HG02870 (cell line): ENCODE data around the gene SBK2.
"Not testable (repeated sequence)": the region's sequence is repeated elsewhere in the genome, so short reads cannot be mapped to it uniquely, and the experiment has no call there.

Source experiments
- ATAC-seq: cut with Tn5 transposase; IDR thresholded peaks from one replicate; pipeline ENCODE4 v1.9.1; 2021; ENCODE audit warnings: mild to moderate bottlenecking, moderate library complexity; ENCODE audit not compliant: unreplicated experiment

The SBK2 gene

GRCh38 chr19:55537741-55538111 is 793 bp upstream of the SBK2 start:
- no peak for ATAC-seq

DNA sequence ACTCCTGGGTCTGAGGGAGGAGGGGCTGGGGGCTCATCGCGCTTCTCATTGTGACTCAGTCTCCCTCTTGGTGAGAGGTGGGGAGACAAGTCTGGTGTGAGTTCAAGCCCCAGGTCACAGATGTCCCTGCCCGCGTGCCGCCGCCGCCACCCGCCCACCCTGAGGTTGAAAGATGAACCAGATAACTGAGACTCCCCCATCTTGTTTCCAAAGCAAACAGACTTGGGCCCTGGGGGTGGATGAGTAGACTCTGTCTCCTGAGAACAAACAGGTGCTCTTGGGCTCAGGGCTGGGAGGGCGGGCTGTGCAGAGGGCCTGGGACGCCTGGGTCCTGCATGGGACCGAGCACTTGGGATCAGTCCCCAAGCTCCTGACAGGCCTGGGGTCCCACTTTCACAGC is 567 bp downstream of the SBK2 start:
- no peak for ATAC-seq

- ATAC-seq, result no peak
Observed at GRCh38 chr19:55535965-55536350, 975 bp downstream of the SBK2 start.

DNA sequence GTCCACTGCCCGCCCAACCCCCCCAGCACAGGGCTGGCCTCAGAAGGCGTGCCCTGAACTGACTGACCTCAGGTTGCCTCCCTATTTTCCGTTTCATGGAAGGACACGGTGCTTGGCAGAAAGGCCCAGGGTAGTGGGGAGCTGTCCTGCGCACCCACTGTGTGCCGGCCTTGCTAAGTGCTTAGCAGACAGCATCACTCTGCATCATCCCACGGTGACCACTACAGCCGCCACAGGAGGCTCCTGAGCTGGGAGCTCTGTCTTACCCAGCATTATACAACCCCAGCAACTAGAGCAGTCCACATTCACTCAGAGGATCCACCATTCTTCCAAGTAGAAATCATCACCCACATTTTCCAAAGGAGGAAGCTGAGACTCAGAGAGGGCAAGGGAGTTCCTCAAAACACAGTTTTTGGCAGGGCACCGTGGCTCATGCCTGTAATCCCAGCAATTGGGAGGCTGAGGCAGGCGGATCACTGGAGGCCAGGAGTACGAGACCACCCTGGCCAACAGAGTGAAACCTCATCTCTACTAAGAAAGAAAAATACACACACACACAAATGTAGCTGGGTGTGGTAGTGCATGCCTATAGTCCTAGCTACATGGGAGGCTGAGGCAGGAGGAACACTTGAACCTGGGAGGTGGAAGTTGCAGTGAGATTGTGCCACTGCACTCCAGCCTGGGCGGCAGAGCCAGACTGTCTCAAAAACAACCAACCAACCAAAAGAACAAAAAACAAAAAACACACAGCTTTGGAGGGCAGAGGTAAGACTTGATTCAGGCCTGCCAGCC is 1.6 kb downstream of the SBK2 start:
- no peak for ATAC-seq

GRCh38 chr19:55534280-55534679 is 2.7 kb downstream of the SBK2 start:
- not testable (repeated sequence) for ATAC-seq

DNA sequence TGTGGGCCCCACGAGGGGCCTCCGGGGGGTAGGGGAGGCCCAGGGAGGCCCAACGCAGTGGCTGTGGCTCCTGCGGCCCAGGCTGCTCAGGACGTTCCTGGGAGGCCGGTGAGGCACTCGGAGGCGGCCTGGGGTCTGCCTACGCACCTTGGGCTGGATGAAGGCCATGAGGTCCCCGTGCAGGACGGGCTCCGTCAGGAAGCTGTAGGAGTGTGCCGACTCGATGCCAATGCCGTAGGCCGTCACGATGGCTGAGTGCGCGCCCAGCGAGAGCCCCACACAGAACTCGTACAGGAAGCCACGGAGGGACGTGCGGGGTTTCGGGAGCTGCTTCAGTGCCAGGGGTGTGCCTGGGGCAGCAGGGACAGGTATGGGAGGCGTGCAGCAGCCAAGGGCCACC is 5.9 kb downstream of the SBK2 start:
- ATAC-seq, result no peak

DNA sequence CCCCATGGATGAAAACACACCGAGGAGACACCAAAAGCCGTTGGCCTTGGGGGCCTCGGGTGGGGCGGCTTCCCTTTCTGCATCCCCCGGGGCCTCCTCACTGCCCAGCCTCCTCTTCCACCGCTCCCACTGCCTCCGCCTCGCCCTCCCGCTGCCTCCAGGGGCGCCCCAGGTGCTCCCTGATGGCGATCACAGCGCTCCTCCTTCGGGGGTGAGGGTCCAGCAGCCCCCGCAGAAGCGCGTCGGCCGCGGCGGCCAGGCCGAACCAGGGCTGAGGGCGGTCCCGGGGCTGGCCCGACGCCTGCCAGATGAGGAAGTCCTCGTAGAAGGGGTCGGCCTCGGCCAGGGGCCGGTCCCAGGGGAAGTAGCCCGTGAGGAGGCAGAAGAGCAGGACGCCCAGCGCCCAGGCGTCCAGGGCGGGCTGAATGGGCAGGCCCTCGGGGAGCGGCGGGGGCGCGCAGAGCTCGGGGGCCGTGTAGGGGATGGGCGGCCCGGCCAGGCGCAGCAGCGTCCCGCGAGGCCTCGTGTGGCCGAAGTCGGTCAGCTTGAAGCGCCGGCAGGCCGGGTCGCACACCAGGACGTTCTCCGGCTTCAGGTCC is 7.2 kb downstream of the SBK2 start:
- no peak for ATAC-seq

GRCh38 chr19:55528030-55528803 is 8.7 kb downstream of the SBK2 start:
- ATAC-seq, result no peak

DNA sequence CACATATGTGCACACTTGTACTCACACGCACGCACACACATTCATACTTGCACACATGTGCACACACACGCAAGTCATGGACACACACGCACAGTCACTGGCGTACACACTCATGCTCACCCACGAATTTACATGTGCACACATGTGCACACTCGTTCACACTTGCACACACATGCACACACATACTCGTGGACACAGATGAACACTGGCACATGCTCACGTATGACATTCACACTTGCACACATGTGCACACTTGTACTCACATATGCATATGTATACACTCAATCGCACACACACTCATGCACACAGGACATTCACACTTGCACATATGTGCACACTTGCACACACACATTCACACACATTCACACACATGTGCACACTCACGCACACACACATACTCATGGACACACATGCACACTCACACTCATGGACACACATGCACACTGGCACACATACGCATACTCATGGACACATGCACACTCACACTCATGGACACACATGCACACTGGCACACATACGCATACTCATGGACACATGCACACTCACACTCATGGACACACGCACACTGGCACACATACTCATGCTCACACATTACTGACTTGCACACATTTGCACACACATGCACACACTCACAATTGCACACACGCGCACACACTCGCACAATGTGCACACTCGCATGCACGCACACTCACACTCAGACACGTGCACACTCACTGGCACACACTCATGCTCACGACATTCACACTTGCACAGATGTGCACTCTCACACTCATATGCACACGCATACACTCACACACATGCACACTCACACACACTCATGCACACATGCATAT is 9.5 kb downstream of the SBK2 start:
- no peak for ATAC-seq

DNA sequence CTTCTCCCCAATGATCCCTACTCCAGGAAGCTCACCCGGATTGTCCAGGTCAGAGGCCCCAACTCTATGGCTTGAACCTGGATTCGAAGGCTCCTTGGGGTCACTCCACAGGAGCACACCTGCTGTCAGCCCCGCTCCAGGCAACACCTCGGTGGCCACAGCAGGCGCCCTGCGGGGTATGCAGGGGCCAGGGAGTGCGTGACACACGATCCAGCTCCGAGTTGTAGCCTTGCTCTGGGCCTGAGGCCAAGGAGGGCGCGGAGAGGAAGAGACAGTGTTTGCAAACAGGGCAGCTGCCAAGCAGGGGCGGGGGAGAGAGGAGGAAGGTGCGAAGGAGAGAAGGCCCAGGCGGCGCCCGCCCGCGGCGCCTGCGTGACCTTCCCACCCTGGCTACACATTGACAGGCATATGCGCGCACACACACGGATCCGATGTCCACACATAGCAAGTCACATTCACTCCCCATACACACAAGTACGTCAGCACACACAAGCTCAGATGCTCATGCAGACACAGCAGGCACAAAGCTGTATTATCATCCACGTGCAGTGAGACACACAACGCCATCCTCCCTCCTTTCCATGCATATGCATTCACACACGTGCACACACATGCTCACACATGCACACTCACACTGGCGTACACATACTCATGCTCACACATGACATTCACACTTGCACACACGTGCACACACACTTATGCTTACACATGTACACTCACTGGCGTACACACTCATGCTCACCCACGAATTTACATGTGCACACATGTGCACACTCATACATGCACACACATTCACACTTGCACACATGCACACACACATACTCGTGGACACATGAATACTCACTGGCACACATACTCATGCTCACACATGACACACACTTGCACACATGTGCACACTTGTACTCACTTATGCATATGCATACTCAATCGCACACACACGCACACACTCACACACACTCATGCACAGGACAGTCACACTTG is 10.4 kb downstream of the SBK2 start:
- ATAC-seq, result no peak

DNA sequence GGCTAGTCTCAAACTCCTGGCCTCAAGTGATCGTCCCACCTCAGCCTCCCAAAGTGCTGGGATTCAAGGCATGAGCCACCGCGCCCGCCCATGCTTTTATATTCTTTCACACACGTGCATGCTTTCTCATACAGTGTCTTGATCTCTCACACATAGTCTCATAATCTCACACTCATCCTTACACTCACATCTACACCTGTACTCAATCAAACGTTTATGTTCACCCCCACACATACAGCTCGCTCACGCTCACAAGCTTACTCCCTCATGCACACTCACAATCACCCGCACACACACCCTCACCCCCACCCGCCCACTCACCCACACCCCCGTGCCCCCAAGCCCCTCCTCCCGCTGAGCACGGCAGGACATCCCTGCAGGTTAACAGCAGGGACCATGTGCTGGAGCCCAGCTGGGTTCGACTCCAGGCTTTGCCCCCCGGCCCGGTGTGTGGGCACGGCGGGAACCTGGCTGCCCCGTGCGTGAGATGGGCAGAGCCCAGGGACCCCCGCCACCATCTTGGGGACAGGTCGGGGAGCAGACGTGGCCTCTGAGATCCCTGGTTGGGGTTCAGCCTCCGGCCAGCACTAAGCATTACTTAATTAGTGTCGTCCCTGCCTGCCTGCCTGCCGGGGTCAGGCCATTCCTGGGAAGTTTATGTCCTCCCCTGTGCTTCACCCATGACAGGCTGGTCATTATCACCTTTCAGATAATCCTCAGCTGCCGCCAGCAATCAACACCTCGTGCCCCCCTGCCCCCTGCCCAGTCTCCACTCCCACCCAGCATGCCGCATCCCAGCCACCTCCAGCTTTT is 11.4 kb downstream of the SBK2 start:
- ATAC-seq, result no peak

- ATAC-seq, result no peak
Observed at GRCh38 chr19:55520691-55521292, 16.1 kb downstream of the SBK2 start.

DNA sequence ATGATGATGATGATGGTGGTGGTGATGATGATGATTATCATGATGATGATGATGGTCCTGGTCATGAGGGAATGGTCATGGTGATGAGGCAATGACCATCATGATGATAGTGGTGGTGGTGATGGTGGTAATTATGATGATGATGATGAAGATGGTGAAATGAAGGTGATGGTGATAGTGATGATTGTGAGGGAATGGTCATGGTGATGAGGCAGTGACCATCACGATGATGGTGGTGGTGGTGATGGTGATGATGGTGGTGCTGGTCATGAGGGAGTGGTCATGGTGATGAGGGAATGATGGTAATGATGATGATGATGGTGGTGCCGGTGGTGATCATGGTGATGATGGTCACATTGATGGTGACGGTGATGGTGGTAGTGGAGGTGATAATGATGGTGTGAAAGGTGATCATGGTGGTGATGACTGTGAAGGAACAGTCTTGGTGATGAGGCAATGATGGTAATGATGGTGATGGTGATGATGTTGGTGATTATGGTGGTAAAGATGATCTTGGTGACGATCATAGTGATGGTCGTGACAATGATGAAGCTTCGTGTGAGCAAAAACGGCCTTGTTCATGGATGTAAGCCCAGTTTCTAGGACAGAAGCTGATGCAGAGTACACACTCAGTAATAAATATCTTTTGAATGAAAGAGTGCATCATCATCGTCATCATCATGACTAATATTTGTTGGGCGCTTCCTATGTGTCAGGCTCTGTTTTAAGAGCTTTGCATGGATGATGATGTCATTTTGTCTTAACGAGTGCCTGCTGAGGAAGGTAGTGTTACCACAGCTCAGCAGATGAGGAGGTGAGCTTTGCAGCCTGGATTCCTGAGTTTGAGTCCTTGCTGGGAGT is 17.3 kb downstream of the SBK2 start:
- no peak for ATAC-seq

GRCh38 chr19:55516878-55517620 is 19.9 kb downstream of the SBK2 start:
- peak; percentile 99 for ATAC-seq

DNA sequence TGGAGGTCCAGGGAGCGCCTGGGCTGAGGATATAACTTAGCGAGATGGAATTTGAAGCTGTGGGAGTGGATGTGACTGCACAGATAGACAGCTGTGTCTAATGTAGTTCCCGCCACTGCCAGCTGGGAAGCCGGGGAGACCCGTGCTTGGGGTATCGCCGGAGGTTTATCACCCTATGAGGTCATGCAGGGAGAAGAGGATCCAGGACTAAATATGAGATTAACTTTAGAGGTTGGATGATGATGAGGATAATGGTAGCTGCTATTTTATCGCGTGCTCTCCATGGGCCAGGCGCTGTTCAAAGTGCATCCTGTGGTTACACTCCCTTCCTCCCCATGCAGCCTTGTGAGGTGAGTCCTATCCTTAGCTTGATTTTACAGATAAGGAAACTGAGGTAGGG is 28.8 kb downstream of the SBK2 start:
- ATAC-seq, result no peak

GRCh38 chr19:55504981-55505380 is 32.0 kb downstream of the SBK2 start:
- ATAC-seq, result no peak

DNA sequence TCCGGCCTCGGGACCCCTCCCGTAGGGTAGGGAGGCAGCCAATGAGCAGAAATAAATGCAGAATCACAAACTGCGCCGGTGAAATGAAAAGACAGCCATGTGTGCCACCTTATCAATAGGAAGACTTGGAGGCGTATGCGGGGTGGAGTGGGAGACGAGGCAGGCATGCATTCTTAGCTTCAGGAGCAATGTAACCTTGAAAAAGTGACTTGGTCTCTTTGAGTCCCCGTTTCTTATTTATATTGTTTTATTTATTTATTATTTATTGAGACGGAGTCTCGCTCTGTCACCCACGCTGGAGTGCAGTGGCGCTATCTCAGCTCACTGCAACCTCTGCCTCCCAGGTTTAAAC is 32.7 kb downstream of the SBK2 start:
- no peak for ATAC-seq
